PC-3 (cell line): ENCODE measurements around the gene ZBTB24.

Experiments
- CTCF ChIP-seq: fragments of 300-600 bp; sonication (generic); conservative IDR thresholded peaks from 2 replicates; pipeline ENCODE4 v1.5.1; 2017; ENCODE audit warnings: antibody characterized with exemption, low read depth, mild to moderate bottlenecking, low read length
- EZH2phosphoT487 ChIP-seq: fragments of 300-600 bp; sonication (generic); IDR thresholded peaks from 2 replicates; pipeline ENCODE4 v1.6.1; 2018; ENCODE audit warnings: mild to moderate bottlenecking, antibody characterized with exemption, low read length, borderline replicate concordance

GRCh38 chr6:109461733-109462526 is 21.1 kb downstream of the ZBTB24 start:
- no peak for TF ChIP-seq CTCF
- no peak for TF ChIP-seq EZH2phosphoT487
